Epithelial cell of esophagus (primary cell): Measurements from ENCODE around the gene HPS3.

ENCODE experiments used
- DNase-seq: peaks from one replicate; pipeline ENCODE4 v3.0.0; 2010; ENCODE audit warnings: low read depth
- H3K4me3 ChIP-seq: 2 replicates; pipeline ENCODE4 v1.5.1; 2011; ENCODE audit warnings: mild to moderate bottlenecking, low read length, control low read depth
- CTCF ChIP-seq: IDR thresholded peaks from 2 replicates; pipeline ENCODE4 v1.5.1; 2011; ENCODE audit warnings: low read depth, mild to moderate bottlenecking, low read length, control low read depth, inconsistent platforms; ENCODE audit not compliant: insufficient read depth; ENCODE audit errors: missing control alignments

Gene HPS3

GRCh38 chr3:149199474-149199873, 70.0 kb downstream of the HPS3 start:
- no peak for TF ChIP-seq CTCF
- DNase-seq = no peak
- no peak overlapping the region for H3K4me3 ChIP-seq

GRCh38 chr3:149203758-149204157, 74.3 kb downstream of the HPS3 start:
- DNase-seq = no peak
- no peak overlapping the region for H3K4me3 ChIP-seq
- no peak for TF ChIP-seq CTCF

DNA sequence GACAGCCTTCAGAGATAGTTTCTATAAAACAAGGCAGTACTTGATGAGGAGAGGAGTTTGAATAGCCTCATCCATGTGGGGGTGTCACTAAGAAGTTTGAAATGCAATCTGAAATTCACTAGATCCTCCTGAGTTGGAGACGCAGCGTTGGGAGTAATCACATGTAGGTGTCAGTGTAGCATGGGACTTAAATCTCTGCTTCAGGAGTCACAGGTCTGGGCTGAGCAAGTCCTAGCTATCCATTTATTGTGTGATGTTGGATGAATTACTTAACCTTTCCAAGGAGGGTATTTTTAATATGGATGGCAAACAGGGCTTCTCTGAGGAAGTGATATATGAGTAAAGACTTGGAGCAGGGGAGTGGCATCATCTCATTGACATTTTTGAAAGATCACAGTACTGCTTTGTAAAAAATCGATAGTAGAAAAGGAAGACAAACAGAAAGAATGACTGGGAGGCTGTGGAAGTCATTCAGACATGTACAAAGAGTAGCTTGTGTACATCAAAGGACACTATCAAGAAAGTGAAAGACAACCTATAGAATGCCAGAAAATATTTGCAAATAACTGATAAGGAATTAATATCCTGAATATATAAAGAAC, 75.1 kb downstream of the HPS3 start:
- no peak for DNase-seq
- H3K4me3 ChIP-seq = no peak overlapping the region
- TF ChIP-seq CTCF = no peak

GRCh38 chr3:149207475-149207874, 78.0 kb downstream of the HPS3 start:
- H3K4me3 ChIP-seq = no peak overlapping the region
- TF ChIP-seq CTCF = no peak
- no peak for DNase-seq

DNA sequence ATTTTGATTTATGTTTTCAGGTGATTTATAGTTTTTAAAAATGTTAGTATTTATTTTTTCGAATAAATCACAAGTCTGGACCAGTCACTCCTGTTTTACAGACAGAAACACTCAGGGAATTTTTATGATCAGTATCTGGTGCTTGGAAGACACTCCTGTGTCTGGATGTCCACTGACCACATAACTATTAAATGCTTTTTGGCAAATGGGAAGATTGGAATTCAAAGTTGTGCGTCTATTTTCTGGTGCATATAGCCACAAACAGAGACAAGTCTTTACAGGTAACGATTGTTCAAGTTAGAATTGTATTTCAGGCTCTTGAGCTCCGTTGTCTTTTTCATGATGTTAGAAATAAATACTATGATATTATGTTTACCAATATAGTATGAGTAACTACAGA, 80.0 kb downstream of the HPS3 start:
- no peak for TF ChIP-seq CTCF

DNA sequence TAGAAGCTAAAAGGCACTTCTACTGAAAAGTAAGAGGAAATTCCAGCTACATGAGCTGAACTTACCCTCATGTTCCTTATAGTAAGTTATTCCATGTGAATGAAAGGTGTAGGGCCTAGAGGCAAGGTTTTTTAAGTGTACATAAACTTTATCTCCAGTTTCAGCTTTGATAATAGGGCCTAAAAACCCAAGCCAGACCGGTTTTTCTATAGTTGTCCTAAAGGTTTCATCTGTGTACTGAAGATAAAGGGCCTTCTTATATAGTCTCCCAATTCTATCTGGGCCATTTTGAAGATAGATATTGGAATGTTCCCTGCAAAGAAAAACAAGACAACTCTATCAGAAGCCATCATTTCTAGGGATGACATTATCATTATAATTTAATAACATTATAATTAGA, 82.9 kb downstream of the HPS3 start:
- TF ChIP-seq CTCF = no peak
- no peak overlapping the region for H3K4me3 ChIP-seq
- no peak for DNase-seq

More for the DNA sequence above, 80.0 kb downstream of the HPS3 start:
- DNase-seq = no peak
- no peak overlapping the region for H3K4me3 ChIP-seq

DNA sequence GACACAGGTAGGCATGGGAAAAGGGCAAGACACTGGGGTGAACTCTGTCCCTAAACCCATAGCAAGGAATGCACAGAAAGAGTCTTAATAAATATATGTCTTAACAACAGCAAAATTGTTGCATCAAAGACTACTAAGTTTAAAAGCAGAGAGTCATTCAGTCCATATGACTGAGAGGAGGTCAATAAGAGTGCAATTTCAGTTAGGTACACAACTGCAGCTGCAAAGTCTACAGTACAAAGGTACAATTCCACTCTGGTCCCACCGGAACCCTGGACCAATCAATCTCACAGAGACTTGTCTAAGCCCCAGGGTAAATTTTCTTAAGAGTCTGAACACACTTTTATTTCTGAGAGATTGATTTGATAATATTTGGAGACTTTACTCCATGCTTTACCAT, 85.3 kb downstream of the HPS3 start:
- TF ChIP-seq CTCF = no peak
- H3K4me3 ChIP-seq = no peak overlapping the region
- no peak for DNase-seq
